Fibroblast of the conjunctiva (primary cell): Measurements from ENCODE around the gene SMC6.
A peak's percentile ranks its signal among the peaks of the same experiment; 100 is the strongest.

ENCODE experiments used
- DNase-seq: peaks from one replicate; pipeline ENCODE4 v3.0.0-alpha.2; 2010; ENCODE audit warnings: low read depth

SMC6 gene

GRCh38 chr2:17753803-17754663 lies at the start of gene SMC6, which contains the start of gene GEN1:
SMC6 (minus strand) TSS chr2:17753810; CDS start chr2:17745946, 7,864 bp downstream.
GEN1 (plus strand) TSS chr2:17754138; CDS start chr2:17759944, 5,806 bp downstream.
- DNase-seq, result peak; percentile 88

GRCh38 chr2:17800693-17801458 lies 47.3 kb upstream of the SMC6 start:
- DNase-seq, result no peak

- DNase-seq, result no peak
Observed at GRCh38 chr2:17800219-17800618, 46.6 kb upstream of the SMC6 start.

GRCh38 chr2:17799301-17800120 lies 45.9 kb upstream of the SMC6 start:
- DNase-seq, result no peak

GRCh38 chr2:17798338-17798737 lies 44.7 kb upstream of the SMC6 start:
- DNase-seq, result no peak

- no peak for DNase-seq
Observed at GRCh38 chr2:17795309-17795708, 41.7 kb upstream of the SMC6 start.

- DNase-seq, result no peak
Observed at GRCh38 chr2:17793803-17794354, 40.3 kb upstream of the SMC6 start.

GRCh38 chr2:17793296-17793695 lies 39.7 kb upstream of the SMC6 start:
- no peak for DNase-seq

GRCh38 chr2:17792515-17792914 lies 38.9 kb upstream of the SMC6 start:
- no peak for DNase-seq

- no peak for DNase-seq
Observed at GRCh38 chr2:17791817-17792130, 38.2 kb upstream of the SMC6 start.

- DNase-seq, result peak; percentile 58
Observed at GRCh38 chr2:17791121-17791816, 37.7 kb upstream of the SMC6 start.

GRCh38 chr2:17790536-17790935 lies 36.9 kb upstream of the SMC6 start:
- DNase-seq, result no peak

- DNase-seq, result no peak
Observed at GRCh38 chr2:17788773-17789172, 35.2 kb upstream of the SMC6 start.

GRCh38 chr2:17786727-17787126 lies 33.1 kb upstream of the SMC6 start:
- DNase-seq, result no peak

GRCh38 chr2:17781482-17781881 lies 27.9 kb upstream of the SMC6 start:
- no peak for DNase-seq

- no peak for DNase-seq
Observed at GRCh38 chr2:17780546-17780945, 26.9 kb upstream of the SMC6 start.

- DNase-seq, result no peak
Observed at GRCh38 chr2:17772532-17772931, 18.9 kb upstream of the SMC6 start.

- no peak for DNase-seq
Observed at GRCh38 chr2:17771956-17772355, 18.3 kb upstream of the SMC6 start.

GRCh38 chr2:17768894-17769293 lies 15.3 kb upstream of the SMC6 start:
- no peak for DNase-seq

GRCh38 chr2:17765398-17765797 lies 11.8 kb upstream of the SMC6 start:
- DNase-seq, result no peak

GRCh38 chr2:17763641-17764333 lies 10.2 kb upstream of the SMC6 start:
- no peak for DNase-seq
